A549 (cell line): ENCODE data around the gene SRI.

ENCODE experiments used
- PHF8 ChIP-seq: fragments of 200-600 bp; sonication (generic); IDR thresholded peaks from 2 replicates; pipeline ENCODE4 v1.6.1; 2016; ENCODE audit warnings: low read depth, mild to moderate bottlenecking, antibody characterized with exemption, moderate library complexity, borderline replicate concordance
- POLR2A ChIP-seq: IDR thresholded peaks from 2 replicates; pipeline ENCODE4 v1.6.1; 2012; ENCODE audit warnings: mild to moderate bottlenecking, low read length
- POLR2AphosphoS2 ChIP-seq: conservative IDR thresholded peaks from 2 replicates; pipeline ENCODE4 v1.6.1; 2012; ENCODE audit warnings: low read length, improper control_type of control experiment, inconsistent platforms
- RAD21 ChIP-seq, 2 experiments: fragments of >200 bp in 1 of 2; sonication (Bioruptor Twin) in 1 of 2; formaldehyde crosslinking in 1 of 2; IDR thresholded peaks in 1 of 2; conservative IDR thresholded peaks in 1 of 2; 2 replicates in 1 of 2; 3 replicates in 1 of 2; pipeline ENCODE4 v1.6.1; 2012 to 2018; ENCODE audit warnings: inconsistent platforms in 1 of 2
- TFCP2L1 ChIP-seq: fragments of 250-450 bp; sonication (Bioruptor Pico); IDR thresholded peaks from 2 replicates; pipeline ENCODE4 v1.5.0; 2021; ENCODE audit warnings: mild to moderate bottlenecking
- TF ChIP-seq, protein P1 (sequence below): fragments of >200 bp; sonication (Bioruptor Twin); formaldehyde crosslinking; IDR thresholded peaks from 3 replicates; pipeline ENCODE4 v1.5.1; 2016

- TF ChIP-seq, protein P1, sequence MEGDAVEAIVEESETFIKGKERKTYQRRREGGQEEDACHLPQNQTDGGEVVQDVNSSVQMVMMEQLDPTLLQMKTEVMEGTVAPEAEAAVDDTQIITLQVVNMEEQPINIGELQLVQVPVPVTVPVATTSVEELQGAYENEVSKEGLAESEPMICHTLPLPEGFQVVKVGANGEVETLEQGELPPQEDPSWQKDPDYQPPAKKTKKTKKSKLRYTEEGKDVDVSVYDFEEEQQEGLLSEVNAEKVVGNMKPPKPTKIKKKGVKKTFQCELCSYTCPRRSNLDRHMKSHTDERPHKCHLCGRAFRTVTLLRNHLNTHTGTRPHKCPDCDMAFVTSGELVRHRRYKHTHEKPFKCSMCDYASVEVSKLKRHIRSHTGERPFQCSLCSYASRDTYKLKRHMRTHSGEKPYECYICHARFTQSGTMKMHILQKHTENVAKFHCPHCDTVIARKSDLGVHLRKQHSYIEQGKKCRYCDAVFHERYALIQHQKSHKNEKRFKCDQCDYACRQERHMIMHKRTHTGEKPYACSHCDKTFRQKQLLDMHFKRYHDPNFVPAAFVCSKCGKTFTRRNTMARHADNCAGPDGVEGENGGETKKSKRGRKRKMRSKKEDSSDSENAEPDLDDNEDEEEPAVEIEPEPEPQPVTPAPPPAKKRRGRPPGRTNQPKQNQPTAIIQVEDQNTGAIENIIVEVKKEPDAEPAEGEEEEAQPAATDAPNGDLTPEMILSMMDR: no peak
- TF ChIP-seq TFCP2L1 (CRISPR knock-in tag) (no peak), PHF8 (no peak), POLR2A (no peak), RAD21 (conservative IDR thresholded peaks at IDR 0.05 in 1 of 2, IDR thresholded peaks at IDR 0.05 in 1 of 2) (no peak), POLR2AphosphoS2 (no peak)
Observed at GRCh38 chr7:88155756-88156155, 64.1 kb downstream of the SRI start.
